Endothelial cell of umbilical vein (primary cell): ENCODE measurements around the gene STRA6. TPM values are rescaled to one million over a fixed set of nuclear protein-coding genes. Genes with fewer than 3 reads are reported as not detected.

Source experiments
- BruUV-seq: library from RNA; stranded (reverse); fragments of 400-500 nt; replicated peaks from 2 replicates; lab custom pipeline; 2021; lab: Mats Ljungman, UMichigan
- CTCF ChIA-PET: fragments of 300-600, 350-600 bp; sonication (Branson Sonifier 250); formaldehyde crosslinking; loops from one replicate; lab custom pipeline; 2021; ENCODE audit warnings: antibody characterized with exemption, inconsistent platforms; lab: Charles Lee
- POLR2A ChIA-PET: fragments of 300-600, 350-600 bp; sonication (Branson Sonifier 250); formaldehyde crosslinking; loops from one replicate; lab custom pipeline; 2021; ENCODE audit warnings: antibody characterized with exemption, inconsistent platforms; lab: Charles Lee
- DNase-seq: peaks from one replicate; pipeline ENCODE4 v3.0.0-alpha.2; 2011; ENCODE audit warnings: low read depth, low spot score
- FAIRE-seq: peaks from 2 replicates; lab custom pipeline; 2011; peaks lifted over from hg19 to GRCh38; lab: Jason Lieb, UNC
- H2AFZ ChIP-seq: 2 replicates; pipeline ENCODE4 v1.6.0; 2012; ENCODE audit warnings: low read depth, low read length, control low read depth, inconsistent platforms
- H3K27ac ChIP-seq: 2 replicates; pipeline ENCODE4 v1.5.1; 2011; ENCODE audit warnings: low read depth, mild to moderate bottlenecking, control low read depth, low read length, moderate library complexity; ENCODE audit not compliant: insufficient read depth
- H3K27me3 ChIP-seq, 2 experiments: 2 replicates each; pipeline versions ENCODE4 v1.6.0 to v1.6.1; 2011; ENCODE audit warnings: low read length in 2 of 2, mixed read lengths in 1 of 2; ENCODE audit not compliant: control insufficient read depth in 2 of 2, insufficient read depth in 2 of 2
- H3K36me3 ChIP-seq, 2 experiments: 2 replicates in 1 of 2; 3 replicates in 1 of 2; pipeline ENCODE4 v1.5.1; 2011; ENCODE audit warnings: low read length in 2 of 2, mild to moderate bottlenecking in 1 of 2, moderate library complexity in 1 of 2; ENCODE audit not compliant: control insufficient read depth in 2 of 2, insufficient read depth in 2 of 2; ENCODE audit errors: extremely low read depth in 1 of 2
- H3K4me1 ChIP-seq: 3 replicates; pipeline ENCODE4 v1.5.1; 2011; ENCODE audit warnings: mild to moderate bottlenecking, low read length; ENCODE audit not compliant: control insufficient read depth, insufficient read depth; ENCODE audit errors: extremely low read depth
- H3K4me2 ChIP-seq: 2 replicates; pipeline ENCODE4 v1.6.1; 2011; ENCODE audit warnings: low read length, control low read depth, mixed read lengths; ENCODE audit not compliant: insufficient read depth
- H3K4me3 ChIP-seq, 3 experiments: fragments of 200-600 bp in 1 of 3; sonication (generic), shearing (Covaris generic) in 1 of 3; replicated peaks in 1 of 3; 2 replicates each; pipeline ENCODE4 v1.5.1; 2011 to 2016; ENCODE audit warnings: control low read depth in 3 of 3, low read length in 3 of 3, mild to moderate bottlenecking in 2 of 3, inconsistent platforms in 1 of 3, low read depth in 1 of 3, moderate library complexity in 1 of 3; ENCODE audit not compliant: insufficient read depth in 1 of 3
- H3K79me2 ChIP-seq: 2 replicates; pipeline ENCODE4 v1.6.0; 2012; ENCODE audit warnings: low read length, inconsistent platforms; ENCODE audit not compliant: control insufficient read depth, insufficient read depth
- H3K9ac ChIP-seq: replicated peaks from 2 replicates; pipeline ENCODE3; 2011; ENCODE audit warnings: low read length, control low read depth; ENCODE audit not compliant: insufficient read depth; ENCODE audit errors: extremely low read depth
- H3K9me1 ChIP-seq: replicated peaks from 3 replicates; pipeline ENCODE4 v1.6.0; 2011; ENCODE audit warnings: mild to moderate bottlenecking, low read length; ENCODE audit not compliant: control insufficient read depth, insufficient read depth; ENCODE audit errors: extremely low read depth
- H3K9me3 ChIP-seq: replicated peaks from 2 replicates; pipeline ENCODE4 v1.5.1; 2012; ENCODE audit warnings: low read length, inconsistent platforms; ENCODE audit not compliant: control insufficient read depth, insufficient read depth
- H4K20me1 ChIP-seq: replicated peaks from 2 replicates; pipeline ENCODE3; 2011; ENCODE audit warnings: mild to moderate bottlenecking, low read length; ENCODE audit not compliant: control insufficient read depth, insufficient read depth; ENCODE audit errors: extremely low read depth
- EZH2 ChIP-seq: IDR thresholded peaks from 2 replicates; pipeline ENCODE4 v1.6.1; 2012; ENCODE audit warnings: borderline replicate concordance, low read depth, mild to moderate bottlenecking, moderate library complexity, low read length, inconsistent platforms; ENCODE audit not compliant: severe bottlenecking
- FOS ChIP-seq: IDR thresholded peaks from 2 replicates; pipeline ENCODE4 v1.6.1; 2011; ENCODE audit warnings: mild to moderate bottlenecking, low read length, moderate library complexity, borderline replicate concordance; ENCODE audit not compliant: insufficient read depth
- JUN ChIP-seq: IDR thresholded peaks from 2 replicates; pipeline ENCODE4 v1.6.1; 2011; ENCODE audit warnings: borderline replicate concordance, low read depth; ENCODE audit not compliant: insufficient read length, insufficient read depth
- MYC ChIP-seq: IDR thresholded peaks from one replicate; pipeline ENCODE4 v1.6.1; 2011; ENCODE audit warnings: mild to moderate bottlenecking, low read depth, low read length
- POLR2A ChIP-seq: IDR thresholded peaks from 2 replicates; pipeline ENCODE4 v1.6.1; 2012; ENCODE audit warnings: low read depth, mild to moderate bottlenecking, control low read depth, low read length
- POLR2AphosphoS5 ChIP-seq: IDR thresholded peaks from 2 replicates; pipeline ENCODE4 v1.6.1; 2012; ENCODE audit warnings: low read depth, mild to moderate bottlenecking, control low read depth, low read length, moderate library complexity; ENCODE audit not compliant: insufficient read depth
- dilution Hi-C: fragments of 300-500 bp; cut with MboI; formaldehyde crosslinking; loops from one replicate; pipeline ENCODE4 v1.15.0; 2019; ENCODE audit warnings: low sequenced_read_pairs; ENCODE audit not compliant: extremely low pct_ligation_motif_present
- intact Hi-C: fragments of 100-400 bp; cut with micrococcal nuclease; formaldehyde crosslinking; loops from one replicate; pipeline ENCODE4 v1.10.0; 2022
- polyA plus RNA-seq, 4 experiments: library from polyadenylated mRNA; depleted of rRNA in 3 of 4; stranded (reverse) in 3 of 4; unstranded in 1 of 4; fragments of >200 nt; gene quantifications; 2 replicates each; pipeline versions ENCODE4 v1.2.1 to v1.2.3, GENCODE V29; 2011 to 2012; ENCODE audit warnings: missing spikeins in 1 of 4
- total RNA-seq: library from RNA; stranded (reverse); gene quantifications from 2 replicates; pipeline ENCODE4 v1.2.3, GENCODE V29; 2021

The STRA6 gene
- total and polyA plus RNA-seq, 2 donors (not counting 3 experiments of a cell fraction or from before 2014, with no cell fraction given) = not detected

GRCh38 chr15:74136540-74136813 is 66.1 kb downstream of the STRA6 start:
- H3K27me3 ChIP-seq = peaks cover 63 to 67% of the 10 kb centered on the region in 2 experiments
- no peak overlapping the region for H3K27ac ChIP-seq
- H3K4me3 ChIP-seq = peak overlapping the region in 1 of 3 experiments; percentile 41

GRCh38 chr15:74135041-74135565 is 67.5 kb downstream of the STRA6 start:
- Histone ChIP-seq H3K9me3 (no peaks in the 10 kb centered on the region), H3K4me2 (no peak overlapping the region), H3K9ac (no peak overlapping the region), H3K9me1 (no peaks in the 10 kb centered on the region), H4K20me1 (no peaks in the 10 kb centered on the region), H3K4me3 (no peak overlapping the region), H3K79me2 (no peaks in the 10 kb centered on the region), H3K36me3 (no peaks in the 10 kb centered on the region), H3K4me1 (peaks cover 12% of the 10 kb centered on the region), H3K27ac (no peak overlapping the region), H3K27me3 (peaks cover 69 to 74% of the 10 kb centered on the region in 2 experiments), H2AFZ (no peak overlapping the region)
- FAIRE-seq (no peak), DNase-seq (no peak)
- TF ChIP-seq FOS (no peak), POLR2A (no peak), POLR2AphosphoS5 (no peak), JUN (no peak)
- dilution Hi-C loops (no loop called here), intact Hi-C loops (loop anchor here (2.0 kb wide), 1 partner anchor 44 kb away; no protein-coding TSS in a partner anchor)
- no TSS peak for BruUV-seq
- CTCF ChIA-PET = interaction anchor here (1.0 to 2.6 kb wide), 7 partner anchors 9 to 187 kb away, joined by 3 to 23 read pairs (median 6); no protein-coding TSS in a partner anchor
- POLR2A ChIA-PET = no interaction called here

More at GRCh38 chr15:74136540-74136813, 66.1 kb downstream of the STRA6 start:
- DNase-seq (no peak), FAIRE-seq (no peak)
- ChIA-PET POLR2A (no interaction called here), CTCF (interaction anchor here (0.8 to 1.3 kb wide), 4 partner anchors 164 to 186 kb away, joined by 3 to 7 read pairs (median 6); no protein-coding TSS in a partner anchor)
- H3K9ac ChIP-seq = no peak overlapping the region
- no peaks in the 10 kb centered on the region for H4K20me1 ChIP-seq
- no peaks in the 10 kb centered on the region for H3K36me3 ChIP-seq
- intact Hi-C loops = no loop called here
- TF ChIP-seq EZH2 = no peak
- TF ChIP-seq MYC = no peak
- peak overlapping the region; percentile 32 for H3K4me2 ChIP-seq
- dilution Hi-C loops = no loop called here
- BruUV-seq = no TSS peak
- H2AFZ ChIP-seq = peak overlapping the region; percentile 35
- no peaks in the 10 kb centered on the region for H3K79me2 ChIP-seq
- peaks cover 12% of the 10 kb centered on the region for H3K4me1 ChIP-seq
- no peaks in the 10 kb centered on the region for H3K9me1 ChIP-seq
- H3K9me3 ChIP-seq = no peaks in the 10 kb centered on the region
